Vagina (tissue), 2 donors: ENCODE measurements around the gene FIBCD1. TPM values are rescaled to one million over a fixed set of nuclear protein-coding genes. Genes with fewer than 3 reads are reported as not detected.

Experiments
- DNase-seq, 2 donors: peaks; one replicate each; pipeline ENCODE4 v3.0.0-alpha.2; 2017; ENCODE audit errors: extremely low spot score in 2 of 2
- H3K27ac ChIP-seq: fragments of 200-600 bp; sonication (generic); one replicate; pipeline ENCODE4 v1.5.1; 2019
- H3K27me3 ChIP-seq: fragments of 200-600 bp; sonication (generic); one replicate; pipeline ENCODE4 v1.5.1; 2019
- H3K36me3 ChIP-seq, 2 donors: fragments of 200-600 bp; sonication (generic); one replicate each; pipeline ENCODE4 v1.5.1; 2017 to 2019
- H3K4me1 ChIP-seq: fragments of 200-600 bp; sonication (generic); one replicate; pipeline ENCODE4 v1.5.1; 2019
- H3K4me3 ChIP-seq, 2 donors: fragments of 200-600 bp; sonication (generic); 1 replicate in 1 of 2; 2 replicates in 1 of 2; pipeline ENCODE4 v1.5.1; 2016 to 2019
- H3K9me3 ChIP-seq: fragments of 200-600 bp; sonication (generic); one replicate; pipeline ENCODE4 v1.5.1; 2019
- POLR2A ChIP-seq, 2 donors: fragments of 450-650 bp; IDR thresholded peaks; one replicate each; pipeline ENCODE4 v1.6.1; 2017; ENCODE audit warnings: antibody characterized with exemption in 2 of 2, mild to moderate bottlenecking in 2 of 2, moderate library complexity in 2 of 2
- POLR2AphosphoS5 ChIP-seq, 2 donors: sonication (generic); formaldehyde crosslinking; IDR thresholded peaks; one replicate each; pipeline ENCODE4 v1.9.0; 2017; ENCODE audit warnings: antibody characterized with exemption in 2 of 2, mild to moderate bottlenecking in 2 of 2, low read depth in 1 of 2; ENCODE audit not compliant: insufficient read depth in 1 of 2
- intact Hi-C: fragments of 100-400 bp; cut with DNase I; formaldehyde crosslinking; loops from one replicate; pipeline ENCODE4 v1.15.1; 2023
- total RNA-seq: library from RNA; depleted of rRNA; stranded (reverse); fragments of >200 nt; gene quantifications from one replicate; pipeline ENCODE4 v1.2.3, GENCODE V29; 2016
- TF ChIP-seq, protein P1 (sequence below), 3 experiments: fragments of 450-650 bp in 2 of 3; fragments of 200-600 bp in 1 of 3; sonication (generic) in 1 of 3; IDR thresholded peaks; one replicate each; pipeline ENCODE4 v1.5.1; 2017 to 2019; ENCODE audit warnings: antibody characterized with exemption in 3 of 3, mild to moderate bottlenecking in 2 of 3, moderate library complexity in 2 of 3

The FIBCD1 gene
- total RNA-seq, 1 donor from 2014 or later: not detected

DNA sequence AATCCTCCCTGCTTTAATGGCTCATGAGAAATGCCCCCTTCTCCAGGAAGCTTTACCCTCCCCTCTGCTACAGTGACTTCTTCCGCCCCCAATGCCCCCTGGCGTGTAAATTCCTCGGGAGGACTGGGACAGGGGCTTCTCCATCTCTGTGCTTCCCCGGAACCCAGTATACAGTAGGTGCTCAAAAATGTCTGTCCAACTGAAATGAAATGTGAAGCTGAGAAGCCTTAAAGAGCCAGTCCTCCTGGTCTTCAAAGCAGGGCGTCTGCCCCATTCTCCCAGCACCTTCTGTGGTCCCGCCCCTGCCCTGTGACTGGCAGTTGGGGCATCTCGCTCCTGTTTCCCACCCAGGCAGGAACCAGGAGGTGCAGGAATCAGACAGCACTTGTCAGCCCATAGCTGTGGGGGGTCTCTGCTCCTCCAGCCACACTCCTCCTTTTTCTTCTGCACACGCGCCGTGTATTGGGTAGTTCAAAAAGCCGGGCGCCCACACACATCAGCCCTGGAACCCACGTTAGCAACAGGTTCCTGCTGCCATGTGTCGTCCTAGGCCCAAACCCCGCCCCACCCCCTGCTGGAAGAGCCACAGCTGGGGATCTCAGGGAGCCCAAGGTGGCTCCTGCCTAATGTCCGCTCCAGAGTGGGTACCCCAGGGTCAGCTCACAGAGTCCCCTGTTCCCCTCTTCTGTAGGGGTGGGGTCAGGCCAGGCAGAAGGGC, 16.0 kb downstream of the FIBCD1 start:
- intact Hi-C loops: no loop called here
- H3K36me3 ChIP-seq: no peaks in the 10 kb centered on the region
- TF ChIP-seq, protein P1, sequence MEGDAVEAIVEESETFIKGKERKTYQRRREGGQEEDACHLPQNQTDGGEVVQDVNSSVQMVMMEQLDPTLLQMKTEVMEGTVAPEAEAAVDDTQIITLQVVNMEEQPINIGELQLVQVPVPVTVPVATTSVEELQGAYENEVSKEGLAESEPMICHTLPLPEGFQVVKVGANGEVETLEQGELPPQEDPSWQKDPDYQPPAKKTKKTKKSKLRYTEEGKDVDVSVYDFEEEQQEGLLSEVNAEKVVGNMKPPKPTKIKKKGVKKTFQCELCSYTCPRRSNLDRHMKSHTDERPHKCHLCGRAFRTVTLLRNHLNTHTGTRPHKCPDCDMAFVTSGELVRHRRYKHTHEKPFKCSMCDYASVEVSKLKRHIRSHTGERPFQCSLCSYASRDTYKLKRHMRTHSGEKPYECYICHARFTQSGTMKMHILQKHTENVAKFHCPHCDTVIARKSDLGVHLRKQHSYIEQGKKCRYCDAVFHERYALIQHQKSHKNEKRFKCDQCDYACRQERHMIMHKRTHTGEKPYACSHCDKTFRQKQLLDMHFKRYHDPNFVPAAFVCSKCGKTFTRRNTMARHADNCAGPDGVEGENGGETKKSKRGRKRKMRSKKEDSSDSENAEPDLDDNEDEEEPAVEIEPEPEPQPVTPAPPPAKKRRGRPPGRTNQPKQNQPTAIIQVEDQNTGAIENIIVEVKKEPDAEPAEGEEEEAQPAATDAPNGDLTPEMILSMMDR (IDR thresholded peaks at IDR 0.05): no peak
- TF ChIP-seq POLR2A (IDR thresholded peaks at IDR 0.05) (no peak), POLR2AphosphoS5 (IDR thresholded peaks at IDR 0.05; ENCODE audit: insufficient read depth in 1 of 2, low read depth in 1 of 2) (no peak)
- DNase-seq: no peak
- H3K27me3 ChIP-seq: no peaks in the 10 kb centered on the region
- H3K4me3 ChIP-seq: no peak overlapping the region
- no peak overlapping the region for H3K27ac ChIP-seq
- no peaks in the 10 kb centered on the region for H3K4me1 ChIP-seq
- no peaks in the 10 kb centered on the region for H3K9me3 ChIP-seq

DNA sequence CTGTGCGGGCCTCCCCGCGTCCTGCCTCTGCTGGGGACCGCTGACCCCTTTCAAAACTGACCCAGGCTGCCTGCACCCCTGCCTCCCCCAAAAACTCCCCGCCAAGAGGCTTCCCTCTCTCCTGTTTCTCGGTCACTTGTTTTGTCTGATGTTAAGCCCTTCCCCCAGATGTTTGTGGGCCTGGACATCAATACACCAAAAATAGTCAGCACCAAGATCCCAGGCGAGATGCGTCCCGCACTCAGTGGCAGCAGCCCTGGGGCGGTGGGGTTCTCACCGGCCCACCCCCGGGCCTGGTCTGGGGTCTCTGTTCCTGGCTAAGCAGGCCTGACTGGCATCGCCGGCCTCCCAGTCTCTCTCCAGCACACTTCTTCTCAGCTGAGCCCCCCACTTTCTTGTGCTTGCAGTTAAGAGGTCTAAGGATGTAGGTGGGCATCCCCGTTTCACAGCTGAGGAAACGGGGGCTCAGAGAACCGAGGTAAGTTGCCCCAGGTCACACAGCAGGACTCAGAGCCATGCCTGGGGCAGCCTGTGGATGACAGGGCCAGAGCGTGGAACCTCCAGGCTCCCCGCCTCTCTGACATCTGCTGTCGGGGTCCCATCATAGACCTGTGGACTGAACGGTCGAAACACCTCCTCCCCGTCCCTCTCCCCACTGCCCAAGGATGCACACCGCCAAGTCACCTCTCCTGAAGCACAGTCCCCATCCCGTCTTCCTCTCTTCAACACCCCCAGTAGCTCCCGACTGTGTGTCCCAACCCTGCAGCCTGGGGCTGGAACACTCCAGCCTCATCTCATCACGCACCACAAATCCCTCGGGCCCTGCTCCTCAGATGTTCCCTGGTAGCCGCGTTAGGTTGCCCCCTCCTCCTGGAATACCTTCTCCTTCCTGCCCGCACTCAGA, 16.8 kb downstream of the FIBCD1 start:
- H3K27me3 ChIP-seq: no peaks in the 10 kb centered on the region
- H3K4me1 ChIP-seq: no peaks in the 10 kb centered on the region
- H3K9me3 ChIP-seq: no peaks in the 10 kb centered on the region
- TF ChIP-seq POLR2A (IDR thresholded peaks at IDR 0.05) (no peak), POLR2AphosphoS5 (IDR thresholded peaks at IDR 0.05; ENCODE audit: insufficient read depth in 1 of 2, low read depth in 1 of 2) (no peak)
- TF ChIP-seq, protein P1 (IDR thresholded peaks at IDR 0.05): no peak
- H3K36me3 ChIP-seq: no peaks in the 10 kb centered on the region
- no peak overlapping the region for H3K4me3 ChIP-seq
- intact Hi-C loops: no loop called here
- H3K27ac ChIP-seq: no peak overlapping the region
- no peak for DNase-seq

DNA sequence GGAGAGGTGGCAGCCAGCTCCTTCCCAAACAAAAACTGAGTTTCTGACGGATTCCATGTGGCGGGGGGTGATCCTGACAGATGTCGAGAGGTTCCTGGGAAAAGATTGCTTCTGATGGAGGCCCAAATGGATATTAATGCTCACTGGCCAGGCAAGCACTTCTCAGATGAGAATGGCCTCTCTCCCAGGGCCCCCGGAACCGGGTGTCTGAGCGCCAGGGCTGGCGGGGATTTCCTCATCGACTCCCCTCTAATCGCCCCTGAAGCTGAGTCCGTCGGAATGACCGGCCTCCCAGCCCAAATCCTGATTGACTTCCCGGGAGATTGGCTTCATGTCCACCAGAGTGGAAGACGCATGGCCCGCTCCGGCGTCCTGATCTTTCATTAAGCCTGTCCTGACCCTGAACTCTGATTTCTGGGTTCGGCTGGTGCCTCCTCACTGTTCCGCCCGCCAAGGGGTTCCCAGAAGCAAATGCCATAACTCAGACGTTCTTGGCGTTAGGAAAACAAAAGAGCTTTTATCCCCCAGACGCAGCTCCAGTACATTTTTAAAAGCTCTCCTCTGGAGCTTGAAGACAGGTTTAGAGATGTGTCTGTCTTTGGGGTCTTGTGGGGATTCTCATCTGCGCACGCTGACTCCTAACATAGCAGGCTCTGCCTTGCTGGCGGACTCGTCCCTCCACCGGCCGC, 17.6 kb downstream of the FIBCD1 start:
- Histone ChIP-seq H3K4me1 (no peaks in the 10 kb centered on the region), H3K9me3 (no peaks in the 10 kb centered on the region), H3K36me3 (no peaks in the 10 kb centered on the region), H3K27ac (no peak overlapping the region), H3K27me3 (no peaks in the 10 kb centered on the region), H3K4me3 (no peak overlapping the region)
- intact Hi-C loops: no loop called here
- TF ChIP-seq, protein P1 (IDR thresholded peaks at IDR 0.05): no peak
- TF ChIP-seq POLR2AphosphoS5 (IDR thresholded peaks at IDR 0.05; ENCODE audit: insufficient read depth in 1 of 2, low read depth in 1 of 2) (no peak), POLR2A (IDR thresholded peaks at IDR 0.05) (no peak)
- DNase-seq: no peak

DNA sequence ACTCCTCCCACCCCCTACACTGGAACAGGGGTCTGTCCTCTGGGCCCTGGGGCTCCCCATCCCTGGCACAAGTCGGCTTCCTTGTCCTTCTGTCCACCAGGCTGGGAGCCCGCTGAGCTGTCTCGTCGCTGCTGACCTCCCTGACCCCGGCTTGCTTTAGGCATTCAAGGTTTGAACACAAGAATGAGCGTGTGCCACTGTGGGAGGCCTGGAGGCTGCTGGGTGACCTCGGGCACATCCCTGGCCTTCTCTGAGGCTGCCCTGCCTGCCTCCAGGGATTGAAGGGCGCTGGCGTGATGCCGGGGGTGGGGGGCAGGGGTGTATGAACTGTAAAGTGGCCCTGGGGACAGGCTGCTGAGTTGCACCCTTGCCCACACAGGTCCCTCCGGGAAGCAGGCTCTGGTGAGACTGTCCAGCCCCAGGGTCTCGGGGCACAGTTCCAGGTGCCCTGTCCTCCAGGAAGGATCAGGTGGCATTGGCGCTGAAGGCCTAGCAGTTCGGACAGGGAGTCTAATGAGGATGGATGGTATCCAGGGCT, 18.2 kb downstream of the FIBCD1 start:
- no peaks in the 10 kb centered on the region for H3K9me3 ChIP-seq
- no peak for DNase-seq
- H3K27me3 ChIP-seq: no peaks in the 10 kb centered on the region
- H3K4me3 ChIP-seq: no peak overlapping the region
- no peaks in the 10 kb centered on the region for H3K36me3 ChIP-seq
- H3K27ac ChIP-seq: no peak overlapping the region
- TF ChIP-seq, protein P1 (IDR thresholded peaks at IDR 0.05): no peak
- TF ChIP-seq POLR2A (IDR thresholded peaks at IDR 0.05) (no peak), POLR2AphosphoS5 (IDR thresholded peaks at IDR 0.05; ENCODE audit: insufficient read depth in 1 of 2, low read depth in 1 of 2) (no peak)
- intact Hi-C loops: no loop called here
- H3K4me1 ChIP-seq: no peaks in the 10 kb centered on the region
